HG02973 (cell line): Measurements from ENCODE around the gene CCNL2.

ENCODE experiments used
- ATAC-seq: cut with Tn5 transposase; IDR thresholded peaks from one replicate; pipeline ENCODE4 v1.9.1; 2021; ENCODE audit warnings: moderate library complexity; ENCODE audit not compliant: unreplicated experiment

Gene CCNL2

DNA sequence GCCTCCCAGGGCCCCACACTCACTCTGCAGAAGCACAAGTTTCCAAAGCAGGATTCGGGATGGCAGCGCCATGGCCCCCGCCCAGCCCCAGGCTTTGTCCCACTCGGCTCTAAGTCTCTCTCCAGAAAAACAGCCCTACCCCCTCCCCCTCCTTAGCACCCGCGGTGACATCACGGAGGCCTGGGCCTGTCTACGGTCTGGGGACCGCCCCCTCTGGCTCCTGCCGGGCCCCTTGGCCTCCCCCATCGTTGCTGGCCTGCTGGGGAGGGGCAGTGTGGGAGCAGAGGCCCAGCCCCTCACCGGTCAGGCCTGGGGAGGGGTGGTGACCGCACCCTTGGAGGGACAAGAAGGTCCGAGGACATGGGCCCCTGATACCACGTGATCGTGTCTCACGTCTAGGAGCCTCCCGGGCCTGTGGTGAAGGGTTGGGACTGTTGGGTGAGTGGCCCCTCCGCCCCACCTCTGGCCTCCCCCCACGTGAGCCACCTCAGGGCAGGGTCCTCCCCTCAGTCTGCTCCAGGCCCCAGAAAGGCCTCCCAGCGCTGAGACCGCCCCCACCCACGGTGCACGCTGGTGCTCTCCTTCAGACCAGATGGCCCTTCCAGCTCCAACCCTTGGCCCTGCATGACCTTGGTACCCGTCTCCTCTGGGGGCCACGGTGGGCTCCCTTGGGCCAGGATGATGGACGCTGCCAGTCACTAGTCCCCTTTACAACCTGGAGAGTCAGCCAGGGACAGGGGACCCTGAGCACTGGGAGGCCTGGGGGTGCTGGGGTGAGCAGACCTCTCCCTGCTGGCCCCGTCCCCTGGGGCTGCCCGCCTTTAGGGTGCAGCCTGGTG is 40.5 kb downstream of the CCNL2 start, which contains the start of gene MXRA8:
Gene MXRA8, minus strand, starts transcription at position 123 of the 839 bp plus-strand sequence. Its CDS starts 51 bp downstream, at position 72.
- no peak for ATAC-seq

DNA sequence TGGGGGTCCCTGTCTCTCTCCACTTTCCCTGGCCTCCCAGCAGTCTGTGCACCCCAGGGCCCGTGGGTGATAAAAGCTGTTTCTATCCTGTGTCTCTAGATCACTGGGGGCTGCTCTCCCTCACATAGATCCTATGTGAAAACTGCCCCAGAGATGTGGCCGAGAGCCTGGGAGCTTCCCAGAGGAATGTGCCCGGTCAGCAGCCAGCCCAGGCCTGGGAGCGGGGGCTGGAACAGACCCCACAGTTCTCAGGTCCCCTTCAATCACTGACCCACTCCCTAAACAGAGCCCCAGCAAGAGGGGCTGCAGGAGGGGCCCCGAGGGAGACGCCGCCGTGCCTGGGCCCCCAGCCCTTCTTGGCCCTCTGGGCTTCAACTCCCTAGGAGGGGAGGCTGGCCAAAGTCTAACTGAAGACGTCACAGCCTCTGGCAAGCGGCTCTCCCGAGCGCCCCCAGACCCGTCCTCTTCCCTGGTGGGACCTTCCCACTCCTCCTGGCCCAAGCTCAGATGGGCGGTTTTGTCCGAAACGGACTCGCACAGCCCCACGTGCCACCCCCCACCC is 41.2 kb downstream of the CCNL2 start:
- ATAC-seq, result no peak

DNA sequence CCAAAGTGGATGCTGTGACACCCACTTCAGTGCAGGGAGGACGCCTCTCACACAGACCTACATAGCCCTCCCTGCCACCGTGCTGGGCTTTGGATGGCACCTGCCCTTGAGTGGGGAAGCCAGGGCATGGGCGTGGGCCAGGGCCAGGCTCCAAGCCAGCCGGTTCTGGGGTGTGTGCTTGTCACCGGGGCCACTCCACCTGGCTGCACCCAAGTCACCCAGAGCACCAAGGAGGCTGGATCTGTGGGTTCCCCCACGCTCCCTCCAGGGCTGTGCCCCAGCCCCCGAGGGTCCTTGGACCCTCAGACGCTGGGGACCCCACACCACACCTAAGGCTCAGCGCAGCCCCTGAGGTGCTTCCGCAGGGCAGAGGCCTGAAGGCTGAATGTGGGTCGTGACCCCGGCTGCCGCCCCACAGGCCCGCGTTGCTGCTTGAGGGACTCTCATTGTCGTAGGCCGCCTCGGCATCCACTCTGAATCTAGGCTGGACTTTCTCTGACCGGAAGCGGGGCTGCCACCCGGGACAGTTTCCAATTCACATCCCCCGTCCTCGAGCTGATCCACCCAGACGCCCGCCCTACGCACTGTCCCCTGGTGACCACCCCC is 42.2 kb downstream of the CCNL2 start:
- no peak for ATAC-seq

DNA sequence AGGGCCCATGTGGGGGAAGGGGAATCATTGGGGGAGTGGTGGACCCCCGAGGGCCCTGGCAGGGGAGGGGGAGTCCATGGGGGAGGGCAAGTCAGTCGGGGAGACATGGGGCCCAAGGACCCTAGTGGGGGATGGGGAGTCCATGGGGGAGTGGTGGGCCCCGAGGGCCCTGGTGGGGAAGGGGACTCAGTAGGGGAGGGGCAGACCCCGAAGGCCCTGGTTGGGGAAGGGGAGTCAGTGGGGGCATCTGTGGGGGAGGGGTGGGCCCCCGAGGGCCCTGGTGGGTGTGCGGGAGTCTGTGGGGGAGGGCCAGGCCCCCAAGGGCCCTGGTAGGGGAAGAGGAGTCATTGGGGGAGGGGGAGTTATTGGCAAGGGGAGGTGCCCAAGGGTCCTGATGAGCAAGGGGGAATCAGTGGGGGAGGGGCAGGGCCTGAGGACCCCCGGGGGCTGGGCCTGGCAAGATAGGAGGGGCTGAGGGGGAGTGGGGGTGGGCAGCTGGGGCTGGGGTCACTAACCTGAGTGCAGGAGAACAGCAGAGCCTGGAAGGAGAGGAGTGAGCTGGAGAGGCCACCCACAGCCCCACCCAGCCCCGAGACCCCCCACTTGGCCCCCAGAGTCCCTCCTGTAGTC is 42.9 kb downstream of the CCNL2 start:
- no peak for ATAC-seq

DNA sequence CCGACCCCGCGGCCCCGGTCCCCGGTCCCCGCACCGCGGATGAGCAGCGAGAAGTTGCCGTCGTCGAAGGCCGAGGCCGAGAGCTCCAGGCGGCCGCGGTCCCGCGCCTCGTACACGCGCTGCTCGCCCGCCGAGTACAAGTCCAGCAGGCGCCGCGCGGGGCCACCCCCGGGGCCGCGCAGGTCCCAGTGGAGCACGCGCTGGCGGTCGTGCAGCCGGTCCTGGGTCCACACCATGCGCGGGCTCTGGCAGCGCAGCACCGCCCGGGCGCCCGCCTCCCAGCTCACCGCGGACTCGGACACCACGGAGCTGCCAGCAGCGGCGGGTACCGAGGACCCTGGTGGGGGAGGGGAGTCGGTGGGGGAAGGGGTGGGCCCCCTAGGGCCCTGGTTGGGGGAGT is 43.7 kb downstream of the CCNL2 start:
- ATAC-seq, result no peak

DNA sequence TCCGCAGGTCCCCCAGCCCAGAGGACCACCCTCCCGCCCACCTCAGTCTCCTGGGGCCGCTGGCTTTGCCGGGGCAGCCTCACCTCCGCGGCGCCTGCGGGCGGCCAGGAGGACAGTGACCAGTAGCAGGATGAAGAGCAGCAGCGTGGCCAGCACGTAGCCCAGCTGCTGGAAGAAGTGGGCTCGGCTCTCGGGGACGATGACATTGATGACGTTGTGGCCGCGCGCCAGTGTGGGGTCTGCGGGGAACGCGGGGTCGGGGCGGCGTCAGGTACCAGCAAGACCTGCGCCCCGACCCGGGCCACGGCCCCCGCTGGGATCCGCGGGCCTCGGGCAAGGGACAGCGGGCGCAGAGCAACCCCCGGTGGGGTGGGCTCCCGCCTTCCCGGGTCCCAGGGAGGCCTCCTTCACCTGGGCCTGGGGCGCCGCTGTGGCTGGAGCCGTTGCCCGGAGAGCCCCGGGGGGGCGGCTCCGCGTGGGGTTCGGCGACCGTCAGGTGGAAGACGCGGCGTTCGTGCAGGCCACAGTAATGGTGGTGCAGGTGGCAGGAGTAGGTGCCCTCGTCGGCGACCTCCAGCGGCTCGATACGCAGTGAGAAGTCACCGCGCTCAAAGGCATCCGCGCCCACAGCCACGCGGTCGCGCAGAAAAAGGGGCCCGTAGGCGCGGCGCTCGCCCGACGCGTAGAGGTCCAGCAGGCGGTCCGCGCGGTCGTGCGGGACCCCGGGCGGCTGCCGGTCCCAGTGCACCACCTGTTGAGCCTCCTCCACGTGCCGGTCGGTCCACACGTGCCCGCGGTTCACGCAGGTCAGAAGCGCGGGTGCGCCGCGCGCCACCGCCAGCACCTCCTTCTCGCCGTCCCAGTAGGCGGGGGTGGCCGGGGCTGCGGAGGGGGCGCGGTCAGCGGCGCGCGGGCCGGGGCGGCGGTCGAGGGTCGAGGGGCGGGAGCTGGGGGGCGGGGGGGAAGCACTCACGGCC is 44.6 kb downstream of the CCNL2 start:
- ATAC-seq, result no peak

DNA sequence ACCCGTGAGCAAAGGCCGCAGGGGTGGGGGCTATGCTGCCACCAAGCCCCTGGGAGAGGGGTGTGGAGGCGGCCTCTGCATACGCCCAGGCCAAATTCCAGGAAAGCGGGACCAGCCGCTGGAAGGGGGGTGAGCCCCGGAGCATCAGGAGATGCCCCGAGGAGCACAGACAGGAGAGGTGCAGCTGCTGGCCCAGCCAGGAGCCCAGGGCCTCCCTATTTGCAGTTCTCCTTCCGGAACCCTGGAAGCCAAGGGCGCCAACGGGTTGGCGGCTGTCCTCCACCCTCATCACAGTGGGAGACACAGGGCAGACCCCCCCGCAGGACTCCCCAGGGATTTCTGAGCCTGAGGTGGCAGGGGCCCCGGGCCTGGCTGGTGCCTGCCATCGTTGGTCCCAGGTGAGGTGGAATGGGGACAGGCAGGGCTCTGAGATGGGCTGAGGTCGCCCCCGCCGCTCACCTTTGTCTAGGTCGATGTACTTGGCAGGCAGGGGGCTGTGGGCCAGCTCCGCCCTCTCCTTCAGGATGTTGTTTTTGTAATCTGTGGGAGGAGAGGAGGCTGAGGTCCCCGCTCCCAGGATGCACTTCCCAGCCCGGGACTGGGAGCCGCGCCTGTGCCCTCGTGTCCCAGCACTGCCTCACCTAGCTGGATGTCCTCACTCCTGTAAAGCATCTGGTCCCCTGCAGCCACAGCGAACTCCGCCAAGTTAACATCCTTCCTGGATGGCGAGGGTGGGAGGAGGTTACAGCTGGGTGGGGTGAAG is 45.6 kb downstream of the CCNL2 start:
- no peak for ATAC-seq

DNA sequence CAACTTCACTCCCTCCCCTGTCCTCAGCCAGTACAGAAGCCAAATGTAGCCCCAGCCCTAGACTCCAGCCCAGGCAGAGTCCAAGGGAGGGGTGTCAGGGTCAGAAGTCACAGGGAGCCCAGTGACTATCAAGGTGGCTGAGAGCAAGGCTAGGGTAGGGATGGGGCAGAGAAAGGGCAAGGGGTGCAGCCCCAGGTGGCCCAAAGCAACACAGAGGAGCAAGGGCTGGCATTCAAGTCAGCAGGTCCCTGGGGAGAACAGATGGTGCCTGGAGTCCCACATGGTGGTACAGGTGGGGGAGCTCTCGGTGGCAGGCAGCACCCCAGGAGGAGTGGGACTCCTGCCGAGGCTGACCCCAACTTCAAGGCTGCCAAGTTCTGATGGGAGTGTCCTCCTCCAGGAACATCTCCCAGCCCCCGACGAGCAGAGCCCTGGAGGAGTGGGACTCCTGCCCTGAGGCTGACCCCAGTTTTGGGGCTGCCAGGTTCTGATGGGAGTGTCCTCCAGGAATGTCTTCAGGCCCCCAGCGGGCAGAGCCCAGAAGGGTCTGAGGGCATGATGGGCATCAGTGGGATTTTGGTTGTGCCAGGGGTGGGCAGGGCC is 46.2 kb downstream of the CCNL2 start:
- ATAC-seq, result no peak

DNA sequence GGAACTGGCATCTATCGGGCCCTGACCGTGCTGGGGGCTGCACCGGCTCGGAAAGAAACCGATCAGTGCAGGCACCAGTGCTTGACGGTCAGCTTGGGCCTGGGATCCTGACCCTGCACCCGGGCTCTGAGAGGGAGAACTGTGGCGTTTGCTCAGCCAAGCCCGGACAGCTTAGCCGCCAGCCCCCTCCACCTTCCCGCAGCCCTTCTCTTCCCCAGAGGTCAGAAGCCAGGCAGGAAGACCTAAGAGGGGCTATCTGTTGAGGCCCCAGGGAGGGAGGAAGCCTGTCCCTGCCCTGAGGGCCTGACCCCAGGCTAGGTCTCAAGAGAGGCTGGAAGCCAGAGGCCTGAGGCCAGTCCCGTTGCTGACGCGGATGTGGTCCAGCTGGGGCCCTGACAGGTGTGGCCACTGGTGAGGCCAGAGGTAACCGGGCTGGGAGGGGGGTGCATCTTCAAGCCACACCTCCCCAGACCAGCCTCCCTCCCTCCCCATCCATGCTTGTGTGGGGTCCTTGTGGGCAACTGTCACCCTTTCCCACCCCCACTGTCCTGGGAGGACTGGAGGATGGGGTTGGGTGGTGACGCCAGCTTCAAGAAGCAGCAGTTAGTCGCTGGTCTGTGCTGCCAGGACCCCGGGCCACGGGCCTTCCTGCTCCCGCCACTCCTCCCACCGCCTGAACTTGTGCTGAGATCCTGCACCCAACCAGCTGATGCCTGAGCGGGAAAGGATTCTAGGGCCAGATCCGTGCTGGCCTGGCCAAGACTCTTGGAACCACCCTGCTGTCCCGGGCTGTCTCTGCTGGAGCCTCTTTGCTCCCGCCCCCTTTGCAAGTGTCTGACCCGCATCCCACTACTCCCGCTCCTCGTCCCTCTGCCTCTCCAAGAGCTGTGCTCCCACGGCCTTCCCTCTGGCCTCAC is 47.4 kb downstream of the CCNL2 start:
- no peak for ATAC-seq

DNA sequence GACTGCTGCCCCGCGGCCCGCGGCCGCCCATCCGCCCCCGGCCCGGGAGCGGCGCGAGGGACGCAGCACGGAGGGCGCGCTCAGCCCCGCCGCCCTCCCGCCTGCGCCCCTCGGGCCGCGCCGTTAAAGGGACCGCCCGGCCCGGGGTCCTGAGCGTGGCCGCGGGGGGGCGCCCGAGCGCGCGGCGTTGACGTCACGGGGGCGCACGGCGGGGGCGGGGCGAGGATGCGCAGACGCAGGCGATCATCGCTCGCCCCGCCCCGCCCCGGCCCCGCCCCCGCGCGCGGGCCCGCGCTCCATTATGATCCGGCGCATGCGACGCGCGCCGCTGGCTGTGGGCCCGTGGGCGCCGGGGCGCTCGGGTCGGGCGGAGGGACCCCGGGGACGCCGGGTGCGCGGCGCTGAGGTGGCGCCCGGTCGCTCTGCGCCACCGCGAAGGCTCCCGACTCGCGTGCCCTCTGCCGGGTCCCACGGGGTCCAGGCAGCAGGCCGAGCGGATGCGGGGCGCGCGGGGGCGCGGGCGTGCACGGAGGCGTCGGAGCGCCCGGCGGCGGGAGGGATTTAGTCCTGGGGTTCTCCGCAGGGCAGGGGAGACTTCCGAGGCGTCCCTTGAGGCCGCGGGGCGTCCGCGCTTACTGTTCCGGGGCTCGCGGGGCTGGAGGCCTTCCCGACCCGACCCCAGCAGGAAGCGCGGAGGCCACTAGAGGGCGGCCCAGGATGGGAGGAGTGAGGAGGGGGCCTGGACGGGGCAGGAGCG is 49.7 kb downstream of the CCNL2 start, which contains the start of gene DVL1:
Gene DVL1, minus strand, starts transcription at position 163 of the 757 bp plus-strand sequence. CDS start 353 bp downstream, outside the sequence.
- peak; percentile 49 for ATAC-seq

DNA sequence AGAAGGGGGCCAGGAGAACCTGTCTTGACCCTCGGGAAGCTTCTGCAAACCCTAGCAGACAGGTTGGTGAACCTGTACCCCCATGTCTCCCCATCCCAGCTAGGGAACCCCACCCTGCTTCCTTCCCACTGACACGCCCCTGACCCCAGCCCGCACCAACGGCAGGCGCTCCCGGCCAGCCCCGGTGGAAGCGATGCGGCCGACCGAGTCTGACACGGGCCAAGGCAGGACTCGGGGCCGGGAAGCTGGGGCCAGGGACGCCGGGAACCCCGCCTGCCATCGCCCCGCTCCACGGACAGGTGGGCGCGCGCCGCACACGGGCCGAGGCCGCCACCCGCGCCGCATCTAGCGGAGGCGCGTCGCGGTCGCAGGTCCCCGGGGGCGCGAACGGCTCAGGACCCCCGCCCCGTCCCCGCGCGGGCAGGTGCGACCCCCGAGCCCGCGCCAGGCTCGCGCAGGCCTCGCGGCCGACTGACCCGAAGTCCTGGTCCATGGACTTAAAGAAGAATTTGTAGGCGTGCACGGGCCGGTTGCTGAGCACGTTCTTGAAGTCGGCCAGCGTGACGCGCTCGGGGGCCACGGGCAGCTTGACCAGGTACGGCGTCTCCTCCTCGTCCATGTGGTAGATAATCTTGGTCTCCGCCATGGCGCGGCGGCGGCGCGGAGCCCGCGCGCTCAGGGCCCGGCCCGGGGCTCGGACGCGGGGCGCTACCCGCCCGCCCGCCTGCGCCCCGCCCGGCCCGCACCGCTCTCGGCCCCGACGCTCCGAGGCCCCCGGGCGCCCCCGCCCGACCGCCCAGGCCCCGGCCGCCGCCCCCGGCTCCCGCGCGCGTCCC is 50.5 kb downstream of the CCNL2 start:
- ATAC-seq, result peak; percentile 15

DNA sequence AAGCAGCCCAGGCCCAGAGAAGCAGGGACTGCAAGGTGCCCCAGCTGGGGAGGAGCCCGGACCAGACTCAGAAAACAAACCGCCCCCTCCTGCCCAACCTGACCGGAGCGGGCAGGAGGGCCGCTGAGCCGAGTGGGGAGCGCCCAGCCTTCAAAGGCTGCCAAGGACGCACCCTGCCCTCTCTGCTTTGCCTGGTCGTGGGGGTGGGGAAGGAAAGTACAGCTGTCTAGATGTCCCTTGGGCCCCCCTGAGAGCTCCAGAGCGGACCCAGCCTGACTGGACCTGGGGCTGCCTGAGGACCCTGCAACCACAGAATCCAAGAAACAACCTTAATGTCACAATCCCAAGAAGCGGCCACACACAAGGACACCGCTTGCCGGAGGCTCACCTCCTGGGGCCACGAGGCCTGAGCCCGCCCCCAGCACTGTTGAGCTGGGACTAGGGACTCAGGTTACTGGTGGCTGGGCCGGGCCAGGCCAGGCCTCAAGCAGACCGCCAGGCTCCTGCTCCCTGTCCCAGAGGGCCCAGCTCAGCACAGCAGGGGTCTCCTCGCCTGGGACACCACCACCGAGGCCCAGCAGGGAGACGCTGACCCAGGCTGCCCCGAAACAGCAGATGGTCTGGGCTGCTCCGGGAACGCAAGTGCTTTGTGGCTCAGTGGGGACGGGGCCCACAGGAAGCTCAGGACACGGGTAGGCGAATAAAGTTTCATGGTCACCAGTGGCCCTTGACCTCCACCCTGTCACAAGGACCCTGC is 51.3 kb downstream of the CCNL2 start:
- no peak for ATAC-seq

DNA sequence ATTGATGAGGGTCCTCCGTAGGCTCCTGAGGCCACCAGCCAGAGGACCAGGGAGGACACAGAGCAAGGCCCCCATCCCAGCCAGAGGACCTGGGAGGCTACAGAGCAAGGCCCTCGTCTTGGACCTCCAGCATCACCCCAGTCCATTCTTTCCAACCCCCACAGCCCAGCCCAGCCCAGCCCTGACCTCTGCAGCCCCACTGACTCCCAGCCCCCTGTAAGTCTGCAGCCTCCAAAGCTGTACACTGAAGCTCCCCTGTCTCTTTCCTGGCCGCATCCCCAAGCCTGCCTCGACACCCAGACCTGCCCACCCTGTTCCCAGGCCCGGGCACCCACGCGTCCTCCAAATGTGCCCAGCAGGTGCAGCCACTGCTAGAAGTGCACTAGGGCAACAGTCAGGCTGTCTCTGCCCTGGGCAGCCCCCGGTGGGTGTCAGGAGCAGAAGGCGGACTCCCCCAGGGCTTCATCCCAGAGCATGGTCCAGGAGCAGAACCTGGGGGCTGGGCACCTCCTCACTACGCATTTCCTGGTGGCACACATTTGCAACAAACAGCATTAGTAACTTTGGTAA is 52.0 kb downstream of the CCNL2 start:
- ATAC-seq, result no peak

DNA sequence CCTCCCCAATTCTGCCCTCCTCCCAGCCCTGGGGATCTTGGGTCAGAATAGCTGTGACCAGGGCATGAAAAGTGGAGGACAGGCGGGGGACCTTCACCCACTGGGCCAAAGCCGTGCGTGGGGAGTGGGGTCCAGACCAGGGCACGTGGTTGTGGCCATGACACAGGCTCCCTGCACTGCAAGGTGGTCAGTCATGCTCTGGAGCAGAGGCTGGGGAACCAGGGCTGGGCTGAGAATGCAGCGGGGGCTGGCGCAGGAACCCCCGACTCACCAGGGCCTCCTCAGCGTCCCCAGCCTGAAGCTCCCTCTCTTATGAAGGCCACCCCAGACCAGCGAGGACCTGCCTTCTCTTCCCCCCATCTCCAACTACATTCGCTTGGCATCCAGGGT is 52.6 kb downstream of the CCNL2 start:
- ATAC-seq, result no peak

DNA sequence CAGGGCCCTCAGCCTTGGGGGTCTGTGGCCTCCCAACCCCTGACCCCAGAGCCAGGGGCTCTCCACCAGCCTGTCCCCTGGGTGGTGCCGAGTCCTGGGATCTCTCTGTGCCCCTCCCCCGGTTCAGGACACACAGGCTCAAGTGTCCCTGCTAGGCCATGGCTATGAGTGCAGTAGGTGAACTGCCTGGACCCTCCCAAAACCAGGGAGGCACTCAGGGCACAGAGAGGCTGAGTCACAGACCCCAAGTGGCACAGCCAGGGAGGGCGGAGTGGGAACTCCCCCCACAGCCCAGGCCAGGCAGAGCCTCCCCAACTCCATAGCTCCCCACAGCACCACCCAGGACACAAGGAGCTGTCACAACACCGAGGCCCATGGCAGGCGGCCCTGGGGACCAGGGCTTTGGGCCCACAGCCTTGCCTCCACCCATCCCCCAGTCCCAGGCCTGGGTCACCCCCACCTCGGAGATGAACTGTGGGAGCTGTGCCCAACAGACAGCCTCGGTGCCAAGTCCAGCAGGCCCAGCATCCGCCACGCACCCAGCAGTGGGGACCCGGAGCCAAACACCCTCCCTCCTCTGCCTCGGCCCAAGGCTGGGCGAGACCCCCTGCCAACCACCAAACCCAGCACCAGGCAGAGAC is 53.2 kb downstream of the CCNL2 start:
- ATAC-seq, result no peak
